Upper lobe of right lung (tissue), 1 donor: ENCODE results near the gene ZCRB1. TPM values are rescaled to one million over a fixed set of nuclear protein-coding genes. Genes with fewer than 3 reads are reported as not detected.

ENCODE experiments used
- ATAC-seq: fragments of 200-7000 bp; cut with Tn5 transposase; one replicate; pipeline ENCODE4 v1.9.1; 2020; ENCODE audit warnings: mild to moderate bottlenecking, moderate library complexity
- DNase-seq: peaks from one replicate; pipeline ENCODE4 v3.0.0-alpha.2; 2020
- H3K27ac ChIP-seq: fragments of 200-600 bp; one replicate; pipeline ENCODE4 v1.8.0; 2022
- H3K27me3 ChIP-seq: fragments of 200-600 bp; one replicate; pipeline ENCODE4 v1.8.0; 2022; ENCODE audit warnings: mild to moderate bottlenecking
- H3K36me3 ChIP-seq: fragments of 200-600 bp; one replicate; pipeline ENCODE4 v1.8.0; 2022
- H3K4me1 ChIP-seq: fragments of 200-600 bp; one replicate; pipeline ENCODE4 v1.8.0; 2022
- H3K4me3 ChIP-seq: fragments of 200-600 bp; one replicate; pipeline ENCODE4 v1.8.0; 2022; ENCODE audit warnings: mild to moderate bottlenecking
- H3K9me3 ChIP-seq: fragments of 200-600 bp; one replicate; pipeline ENCODE4 v1.8.0; 2022
- intact Hi-C: fragments of 100-400 bp; cut with DNase I; formaldehyde crosslinking; loops from one replicate; pipeline ENCODE4 v1.11.0; 2022
- total RNA-seq: library from RNA; stranded (reverse); fragmentation: NEBNext Ultra II Directional; extraction: Animal tissue kit (Norgen Biotek cat#: 25700); gene quantifications from one replicate; pipeline ENCODE4 v1.2.1, GENCODE V29; 2021
- TF ChIP-seq, protein P1 (sequence below): fragments of 200-600 bp; IDR thresholded peaks from one replicate; pipeline ENCODE4 v1.8.0; 2022; ENCODE audit warnings: antibody characterized with exemption
- donor health status: DM: no; HTN: yes; CAD: no; lungs with severe emphysema.

ZCRB1 gene
- total RNA-seq, 1 donor from 2014 or later, result 36.2 TPM

DNA sequence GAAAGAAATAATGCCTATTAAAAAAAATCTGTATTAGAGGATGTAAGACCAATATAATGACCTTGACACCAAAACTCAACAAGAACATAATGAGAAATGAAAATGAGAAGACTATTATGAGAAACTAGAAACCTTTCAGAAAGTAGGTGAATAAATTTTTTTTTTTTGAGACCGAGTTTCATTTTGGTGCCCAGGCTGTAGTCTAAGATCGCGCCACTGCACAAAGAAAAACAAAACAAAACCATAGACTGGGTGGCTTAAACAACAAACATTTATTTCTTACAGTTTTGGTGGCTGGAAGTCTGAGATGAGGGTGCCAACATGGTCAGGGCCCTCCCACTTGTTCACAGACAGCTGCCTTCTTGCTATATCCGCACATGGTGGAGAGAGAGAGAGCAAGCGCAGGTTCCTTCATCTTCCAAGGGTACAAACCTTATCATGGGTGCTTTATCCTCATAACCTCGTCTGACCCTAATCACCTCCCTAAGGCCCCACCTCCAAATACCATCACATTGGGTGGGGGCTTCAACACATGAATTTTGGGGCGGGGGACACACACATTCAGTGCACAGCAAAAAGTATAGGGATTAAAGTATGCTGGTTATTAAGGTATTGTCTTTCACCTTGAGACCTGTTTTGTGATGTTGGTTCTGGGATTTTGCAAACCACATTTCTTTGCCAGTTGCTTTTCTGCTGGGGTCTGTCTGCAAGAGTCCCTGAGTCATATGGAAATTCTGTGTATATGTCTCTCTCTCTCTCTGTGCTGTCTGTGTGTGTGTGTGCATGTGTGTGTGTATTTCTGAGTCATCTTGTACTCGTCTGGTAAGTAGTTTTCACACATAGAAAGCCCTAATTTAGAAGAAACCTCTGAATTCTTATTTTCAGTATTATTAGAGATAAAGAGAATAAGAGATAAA lies 26.2 kb downstream of the ZCRB1 start:
- no peak overlapping the region for H3K27ac ChIP-seq
- no peaks in the 10 kb centered on the region for H3K9me3 ChIP-seq
- TF ChIP-seq, protein P1, sequence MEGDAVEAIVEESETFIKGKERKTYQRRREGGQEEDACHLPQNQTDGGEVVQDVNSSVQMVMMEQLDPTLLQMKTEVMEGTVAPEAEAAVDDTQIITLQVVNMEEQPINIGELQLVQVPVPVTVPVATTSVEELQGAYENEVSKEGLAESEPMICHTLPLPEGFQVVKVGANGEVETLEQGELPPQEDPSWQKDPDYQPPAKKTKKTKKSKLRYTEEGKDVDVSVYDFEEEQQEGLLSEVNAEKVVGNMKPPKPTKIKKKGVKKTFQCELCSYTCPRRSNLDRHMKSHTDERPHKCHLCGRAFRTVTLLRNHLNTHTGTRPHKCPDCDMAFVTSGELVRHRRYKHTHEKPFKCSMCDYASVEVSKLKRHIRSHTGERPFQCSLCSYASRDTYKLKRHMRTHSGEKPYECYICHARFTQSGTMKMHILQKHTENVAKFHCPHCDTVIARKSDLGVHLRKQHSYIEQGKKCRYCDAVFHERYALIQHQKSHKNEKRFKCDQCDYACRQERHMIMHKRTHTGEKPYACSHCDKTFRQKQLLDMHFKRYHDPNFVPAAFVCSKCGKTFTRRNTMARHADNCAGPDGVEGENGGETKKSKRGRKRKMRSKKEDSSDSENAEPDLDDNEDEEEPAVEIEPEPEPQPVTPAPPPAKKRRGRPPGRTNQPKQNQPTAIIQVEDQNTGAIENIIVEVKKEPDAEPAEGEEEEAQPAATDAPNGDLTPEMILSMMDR, result no peak
- H3K27me3 ChIP-seq, result no peaks in the 10 kb centered on the region
- H3K4me3 ChIP-seq, result no peak overlapping the region
- ATAC-seq, result no peak
- intact Hi-C loops, result no loop called here
- no peaks in the 10 kb centered on the region for H3K36me3 ChIP-seq
- DNase-seq, result no peak
- no peaks in the 10 kb centered on the region for H3K4me1 ChIP-seq

DNA sequence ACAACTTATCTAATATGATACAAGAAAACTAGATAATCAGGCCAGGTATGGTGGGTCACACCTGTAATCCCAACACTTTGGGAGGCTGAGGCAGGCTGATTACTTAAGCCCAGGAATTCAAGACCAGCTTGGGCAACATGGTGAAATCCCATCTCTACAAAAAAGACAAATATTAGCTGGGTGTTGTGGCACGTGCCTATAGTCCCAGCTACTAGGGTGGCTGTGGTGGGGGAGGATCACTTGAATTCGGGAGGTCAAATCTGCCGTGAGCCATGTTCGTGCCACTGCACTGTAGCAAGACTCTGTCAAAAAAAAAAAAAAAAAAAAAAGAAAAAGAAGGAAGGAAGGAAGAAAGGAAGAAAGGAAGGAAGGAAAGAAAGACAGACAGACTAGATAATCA lies 27.0 kb downstream of the ZCRB1 start:
- Histone ChIP-seq H3K4me3 (no peak overlapping the region), H3K27me3 (no peaks in the 10 kb centered on the region), H3K4me1 (no peaks in the 10 kb centered on the region), H3K36me3 (no peaks in the 10 kb centered on the region), H3K9me3 (no peaks in the 10 kb centered on the region), H3K27ac (no peak overlapping the region)
- ATAC-seq (no peak), DNase-seq (no peak)
- intact Hi-C loops, result no loop called here
- TF ChIP-seq, protein P1, result no peak

DNA sequence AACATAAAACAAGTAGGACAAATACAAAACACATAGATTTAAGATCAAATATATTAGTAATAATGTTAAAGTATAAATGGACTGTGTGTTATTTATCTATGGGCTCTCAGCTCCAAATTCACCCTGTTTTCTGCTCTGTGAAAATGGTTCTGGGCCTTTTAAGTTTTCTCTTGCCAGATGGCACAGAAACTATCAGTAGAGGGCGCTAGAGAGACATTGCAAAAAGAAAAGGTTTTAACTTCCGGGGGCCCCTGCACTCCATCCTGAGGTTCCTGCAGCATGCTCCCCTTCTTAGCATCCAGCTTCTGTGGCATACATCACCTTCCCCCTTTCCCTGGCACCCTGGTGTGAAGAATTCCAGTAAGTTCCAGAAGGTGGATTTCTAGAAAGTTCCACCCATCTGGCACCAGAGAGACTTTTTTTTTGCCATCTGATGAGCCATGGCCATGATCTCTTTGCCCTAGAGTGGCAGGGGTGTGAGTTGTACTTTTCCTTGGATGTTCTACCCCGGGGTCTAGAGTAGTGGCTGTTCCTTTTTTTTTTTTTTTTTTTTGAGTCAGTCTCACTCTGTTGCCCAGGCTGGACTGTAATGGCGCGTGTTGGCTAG lies 29.3 kb downstream of the ZCRB1 start:
- DNase-seq (no peak), ATAC-seq (no peak)
- intact Hi-C loops, result no loop called here
- Histone ChIP-seq H3K36me3 (no peaks in the 10 kb centered on the region), H3K4me1 (no peaks in the 10 kb centered on the region), H3K9me3 (no peaks in the 10 kb centered on the region), H3K27me3 (no peaks in the 10 kb centered on the region), H3K4me3 (no peak overlapping the region), H3K27ac (no peak overlapping the region)
- TF ChIP-seq, protein P1, result peak; percentile 30

DNA sequence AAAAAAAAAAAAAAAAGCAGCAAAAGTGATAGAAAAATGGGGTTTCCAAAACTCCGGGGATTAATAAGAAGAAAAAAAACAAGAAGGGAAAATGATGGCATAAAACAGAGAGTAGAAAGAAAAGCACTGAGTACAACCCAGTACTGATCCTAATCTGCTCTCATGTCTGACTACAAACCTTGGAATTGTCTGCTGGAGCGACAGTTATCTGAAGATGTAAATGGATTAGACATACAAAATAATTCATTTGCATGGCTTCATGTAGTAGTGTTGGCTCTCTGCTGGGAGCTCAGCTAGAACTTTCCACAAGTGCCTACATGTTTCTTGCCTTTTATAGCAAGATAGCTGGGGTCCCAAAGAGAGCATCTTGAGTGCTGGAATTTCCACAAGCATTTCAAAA lies 34.2 kb downstream of the ZCRB1 start:
- intact Hi-C loops, result no loop called here
- TF ChIP-seq, protein P1, result no peak
- DNase-seq (no peak), ATAC-seq (no peak)
- H3K27ac ChIP-seq, result no peak overlapping the region
- no peaks in the 10 kb centered on the region for H3K27me3 ChIP-seq
- no peaks in the 10 kb centered on the region for H3K4me1 ChIP-seq
- no peaks in the 10 kb centered on the region for H3K9me3 ChIP-seq
- no peak overlapping the region for H3K4me3 ChIP-seq
- H3K36me3 ChIP-seq, result no peaks in the 10 kb centered on the region

DNA sequence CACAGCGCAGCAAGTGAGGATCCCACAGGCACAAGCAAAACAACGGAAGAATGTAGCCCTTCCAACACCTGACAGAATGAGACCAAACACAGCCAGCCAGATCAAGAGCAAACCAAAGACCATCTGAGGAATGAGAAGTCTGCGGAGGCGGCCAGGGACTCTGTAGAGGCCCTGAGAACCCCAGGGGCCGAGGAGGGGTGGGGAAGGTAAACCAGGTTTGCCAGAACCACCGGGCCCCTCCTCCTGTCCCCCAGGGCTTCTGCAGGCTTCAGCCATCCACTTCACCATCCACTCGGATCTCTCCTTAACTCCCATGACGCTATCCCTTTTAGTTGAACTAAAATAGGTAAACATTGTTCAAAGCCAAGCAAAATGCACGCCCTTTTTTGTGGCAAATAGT lies 37.4 kb downstream of the ZCRB1 start:
- ATAC-seq (peak; percentile 39), DNase-seq (no peak)
- Histone ChIP-seq H3K27me3 (no peaks in the 10 kb centered on the region), H3K27ac (no peak overlapping the region), H3K9me3 (no peaks in the 10 kb centered on the region), H3K36me3 (no peaks in the 10 kb centered on the region), H3K4me3 (no peak overlapping the region), H3K4me1 (no peaks in the 10 kb centered on the region)
- intact Hi-C loops, result no loop called here
- TF ChIP-seq, protein P1, result no peak
